ENCODE results near the gene DMBX1.

- TF ChIP-seq POLR2AphosphoS5 (IDR thresholded peaks at IDR 0.05) = no peak
- TF ChIP-seq CTCF (IDR thresholded peaks at IDR 0.05) = no peak
- no peak for TF ChIP-seq POLR2A (IDR thresholded peaks at IDR 0.05)
- TF ChIP-seq EP300 (IDR thresholded peaks at IDR 0.05) = no peak
These were observed 6.9 kb downstream of the DMBX1 start for GRCh38 chr1:46496505-46496904.

Measured in suprapubic skin (tissue), 4 donors.